Measurements from ENCODE around the gene BCL2A1. TPM values are rescaled to one million over a fixed set of nuclear protein-coding genes. Genes with fewer than 3 reads are reported as not detected.
"Not testable (repeated sequence)": the region's sequence is repeated elsewhere in the genome, so short reads cannot be mapped to it uniquely, and the experiment has no call there.

BCL2A1 gene
- 1 to 10 TPM in 1 of 10 donors, under 1 TPM in 6, not detected in 3; 0.42 to 1.3 (median 0.59) TPM for polyA plus RNA-seq (ENCODE audit: insufficient read length in 10 of 10)
- long read RNA-seq, donor 1: 0 reads
- long read RNA-seq, donor 2: 0 reads
- long read RNA-seq, donor 3: 0 reads
- long read RNA-seq, donor 4: 0 reads
- long read RNA-seq, donor 5: 0 reads
- long read RNA-seq, donor 6: 0 reads
- long read RNA-seq, donor 7: 0 reads
- long read RNA-seq, donor 8: 0 reads
- long read RNA-seq, donor 9: 0 reads

GRCh38 chr15:79970624-79971434 is at the start of gene BCL2A1:
TSS of gene BCL2A1 (minus strand) at chr15:79971196. CDS start at chr15:79971119, 77 bp downstream.
- peak in 2 of 3 donors; percentile 57 to 75 for DNase-seq

DNA sequence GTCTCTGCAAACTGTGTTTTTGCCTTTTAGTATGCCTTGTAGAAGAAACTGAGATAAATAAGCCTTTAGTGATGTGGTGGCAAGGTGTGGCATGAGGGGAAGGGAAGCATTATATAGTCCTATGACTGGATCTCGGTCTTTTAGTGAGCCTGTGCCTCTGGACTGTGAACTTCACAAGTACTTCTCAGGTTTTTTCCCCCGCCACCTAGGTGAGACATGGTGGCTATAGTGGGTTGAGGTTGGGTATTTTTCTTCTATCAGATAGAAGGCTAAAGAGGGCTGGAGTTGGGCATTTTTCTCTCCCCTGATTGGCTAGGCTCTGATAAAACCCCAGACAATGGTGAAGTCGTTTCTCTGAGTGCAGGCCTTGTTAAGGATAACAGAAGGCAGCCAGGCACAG is 49.7 kb upstream of the BCL2A1 start:
- no peak for DNase-seq

DNA sequence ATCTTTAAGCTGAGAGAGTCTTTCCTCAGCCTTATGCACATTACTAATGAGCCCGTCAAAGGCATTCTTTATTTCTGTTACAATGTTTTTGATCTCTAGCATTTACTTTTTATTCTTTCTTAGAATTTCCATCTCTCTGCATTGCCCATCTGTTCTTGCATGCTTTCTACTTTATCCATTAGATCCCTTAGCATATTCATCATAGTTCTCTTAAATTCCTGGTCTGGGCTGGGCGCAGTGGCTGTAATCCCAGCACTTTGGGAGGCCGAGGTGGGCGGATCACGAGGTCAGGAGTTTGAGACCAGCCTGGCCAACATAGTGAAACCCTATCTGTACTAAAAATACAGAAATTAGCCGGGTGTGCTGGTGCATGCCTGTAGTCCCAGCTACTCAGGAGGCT is 49.2 kb upstream of the BCL2A1 start:
- not testable (repeated sequence) for DNase-seq

- DNase-seq: no peak
These were observed 48.3 kb upstream of the BCL2A1 start for GRCh38 chr15:80019168-80019745.

DNA sequence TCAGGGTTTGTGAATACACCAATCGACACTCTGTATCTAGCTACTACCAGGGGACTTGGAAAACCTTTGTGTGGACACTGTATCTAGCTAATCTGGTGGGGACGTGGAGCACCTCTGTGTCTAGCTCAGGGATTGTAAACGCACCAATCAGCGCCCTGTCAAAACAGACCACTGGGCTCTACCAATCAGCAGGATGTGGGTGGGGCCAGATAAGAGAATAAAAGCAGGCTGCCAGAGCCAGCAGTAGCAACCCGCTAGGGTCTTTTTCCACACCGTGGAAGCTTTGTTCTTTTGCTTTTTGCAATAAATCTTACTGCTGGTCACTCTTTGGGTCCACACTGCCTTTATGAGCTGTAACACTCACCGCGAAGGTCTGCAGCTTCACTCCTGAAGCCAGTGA is 46.1 kb upstream of the BCL2A1 start:
- not testable (repeated sequence) for DNase-seq

DNA sequence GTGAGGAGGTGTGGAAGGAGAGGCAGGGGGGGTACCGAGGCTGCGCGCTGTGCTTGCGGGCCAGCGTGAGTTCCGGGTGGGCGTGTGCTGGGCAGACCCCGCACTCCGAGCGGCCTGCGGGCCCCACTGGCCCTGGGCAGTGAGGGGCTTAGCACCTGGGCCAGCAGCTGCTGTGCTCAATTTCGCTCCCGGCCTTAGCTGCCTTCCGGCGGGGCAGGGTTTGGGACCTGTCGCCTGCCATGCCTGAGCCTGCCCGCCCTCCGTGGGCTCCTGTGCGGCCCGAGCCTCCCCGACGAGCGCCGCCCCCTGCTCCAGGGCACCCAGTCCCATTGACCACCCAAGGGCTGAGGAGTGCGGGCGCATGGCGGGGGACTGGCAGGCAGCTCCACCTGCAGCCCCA is 45.5 kb upstream of the BCL2A1 start:
- DNase-seq: not testable (repeated sequence)

GRCh38 chr15:80015156-80015555 is 44.2 kb upstream of the BCL2A1 start:
- no peak for DNase-seq

GRCh38 chr15:80014186-80014585 is 43.2 kb upstream of the BCL2A1 start:
- DNase-seq: not testable (repeated sequence)

DNA sequence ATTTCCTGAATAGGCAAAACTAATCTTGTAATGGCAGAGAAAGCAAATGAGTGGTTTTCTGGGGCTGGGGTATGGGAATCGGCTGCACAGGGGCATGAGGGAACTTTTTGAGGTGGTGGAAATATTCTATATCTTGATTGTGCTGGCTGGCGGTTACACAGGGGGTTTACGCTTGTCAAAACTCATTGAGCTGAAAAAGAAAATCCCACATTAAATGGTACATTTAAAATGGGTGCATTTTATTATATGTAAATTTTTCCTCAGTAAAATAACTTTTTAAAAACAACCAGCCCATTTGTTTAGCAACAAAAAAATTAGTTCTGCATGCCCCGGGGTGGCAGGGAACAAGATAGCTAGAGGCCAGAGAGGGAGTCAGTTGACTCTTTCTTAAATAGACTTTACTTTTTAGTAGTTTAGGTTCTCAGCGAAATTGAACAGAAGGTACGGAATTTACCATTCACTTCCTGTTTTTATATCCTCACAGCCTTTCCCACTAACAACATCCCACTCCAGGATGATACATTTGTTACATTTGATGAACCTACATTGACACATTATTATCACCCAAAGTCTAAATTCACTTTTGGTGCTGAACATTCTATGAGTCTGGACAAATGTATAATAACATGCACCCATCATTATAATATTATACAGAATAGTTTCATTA is 41.2 kb upstream of the BCL2A1 start:
- no peak for DNase-seq

- DNase-seq: no peak
These were observed 40.6 kb upstream of the BCL2A1 start for GRCh38 chr15:80011596-80011995.

GRCh38 chr15:80011041-80011523 is 40.1 kb upstream of the BCL2A1 start:
- DNase-seq: peak in 1 of 3 donors; percentile 78

GRCh38 chr15:80010131-80010673 is 39.2 kb upstream of the BCL2A1 start:
- no peak for DNase-seq

DNA sequence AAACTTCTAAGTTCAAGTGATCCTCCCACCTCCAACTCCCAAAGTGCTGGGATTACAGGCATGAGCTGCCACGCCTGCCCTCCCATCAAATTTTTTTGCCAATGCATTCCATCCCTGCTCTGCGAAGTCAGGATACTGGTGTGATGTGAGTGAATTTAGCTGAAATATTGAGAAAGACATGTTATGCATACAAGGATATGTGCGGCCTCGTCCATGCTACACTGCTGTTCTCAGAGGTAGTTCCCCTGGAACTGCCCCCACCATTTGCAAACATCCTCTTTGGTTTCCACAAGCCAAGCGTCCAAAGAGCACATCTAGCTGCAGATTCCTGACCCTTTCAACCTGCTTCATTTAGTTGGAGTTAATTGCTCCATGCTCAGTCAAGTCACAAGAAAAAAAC is 36.5 kb upstream of the BCL2A1 start:
- DNase-seq: no peak

DNA sequence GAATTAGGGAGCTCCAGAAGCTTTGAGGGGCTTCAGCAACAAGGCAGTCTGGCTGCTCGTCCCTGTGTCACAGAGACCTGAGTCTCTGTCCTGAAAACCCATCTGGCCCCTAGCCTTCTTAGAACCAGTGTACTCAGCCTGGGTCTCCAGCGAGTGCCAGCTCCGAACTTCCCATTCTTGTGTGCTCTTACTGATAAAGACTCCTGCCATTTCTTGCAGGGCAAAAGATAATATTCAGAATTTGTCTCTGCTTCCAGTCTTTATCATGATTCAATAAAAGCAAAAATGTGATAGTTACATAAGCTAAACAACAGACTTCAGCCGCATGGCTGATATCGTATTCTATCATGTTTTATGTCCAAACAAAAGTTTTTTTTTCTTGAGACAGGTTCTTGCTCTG is 36.0 kb upstream of the BCL2A1 start:
- DNase-seq: no peak

DNA sequence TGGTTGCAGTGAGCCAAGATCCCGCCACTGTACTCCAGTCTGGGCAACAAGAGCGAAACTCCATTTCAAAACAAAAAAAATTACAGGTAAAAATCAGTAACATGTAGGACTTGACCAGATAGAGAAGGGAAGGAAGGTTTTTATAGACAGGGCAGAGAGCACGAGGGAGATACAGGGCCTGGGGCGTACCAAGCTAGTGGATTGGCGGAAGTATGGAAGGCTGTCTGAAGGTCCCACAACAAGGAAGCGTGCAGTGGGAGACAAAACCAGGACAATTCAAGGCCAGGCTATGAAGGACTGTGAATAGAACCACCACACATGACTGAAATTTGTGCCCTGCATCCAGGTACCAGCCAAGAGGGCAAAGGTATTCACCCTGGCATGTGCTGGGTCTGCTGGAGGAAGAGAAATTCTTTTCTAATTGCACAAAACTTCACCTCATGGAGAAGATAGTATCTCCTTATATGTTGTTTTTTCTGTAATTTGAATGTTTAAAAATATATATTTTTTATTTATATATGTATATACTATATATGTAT is 33.0 kb upstream of the BCL2A1 start:
- no peak for DNase-seq

DNA sequence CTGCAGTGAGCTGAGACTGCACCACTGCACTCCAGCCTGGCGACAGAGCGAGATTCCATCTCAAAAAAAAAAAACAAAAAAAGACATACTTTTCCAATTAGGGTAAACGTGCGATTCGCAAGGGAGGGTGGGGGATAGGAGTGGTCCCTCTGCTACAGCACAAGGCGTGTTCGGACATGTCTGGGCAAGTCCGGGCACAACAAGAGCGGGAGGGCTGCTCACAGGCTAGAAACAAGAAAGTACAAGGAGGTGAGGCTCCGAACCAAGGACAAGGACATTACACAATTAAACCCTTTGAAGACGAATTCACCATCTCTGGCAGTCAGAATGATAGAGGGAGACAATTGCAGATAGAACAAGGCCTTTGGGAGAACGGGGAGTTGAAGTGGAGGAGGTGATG is 32.2 kb upstream of the BCL2A1 start:
- DNase-seq: no peak

DNA sequence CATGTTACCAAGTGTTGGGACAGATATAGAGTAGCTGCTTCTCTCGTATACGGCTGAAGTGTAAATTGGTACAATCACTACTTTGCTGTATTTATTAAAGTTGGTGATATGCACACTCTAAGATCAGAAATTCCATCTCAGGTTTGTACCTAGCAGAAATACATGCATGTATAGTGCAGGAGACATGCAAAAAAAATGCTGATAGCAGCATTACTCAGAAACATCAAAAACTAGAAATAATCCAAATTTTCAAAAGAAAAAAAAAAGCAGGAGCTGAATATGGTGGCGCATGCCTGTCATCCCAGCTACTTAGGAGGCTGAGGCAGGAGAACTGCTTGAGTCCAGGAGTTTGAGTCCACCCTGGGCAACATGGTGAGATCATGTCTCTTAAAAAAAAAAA is 31.3 kb upstream of the BCL2A1 start:
- DNase-seq: no peak

- DNase-seq: no peak
These were observed 23.6 kb upstream of the BCL2A1 start for GRCh38 chr15:79994615-79995014.

DNA sequence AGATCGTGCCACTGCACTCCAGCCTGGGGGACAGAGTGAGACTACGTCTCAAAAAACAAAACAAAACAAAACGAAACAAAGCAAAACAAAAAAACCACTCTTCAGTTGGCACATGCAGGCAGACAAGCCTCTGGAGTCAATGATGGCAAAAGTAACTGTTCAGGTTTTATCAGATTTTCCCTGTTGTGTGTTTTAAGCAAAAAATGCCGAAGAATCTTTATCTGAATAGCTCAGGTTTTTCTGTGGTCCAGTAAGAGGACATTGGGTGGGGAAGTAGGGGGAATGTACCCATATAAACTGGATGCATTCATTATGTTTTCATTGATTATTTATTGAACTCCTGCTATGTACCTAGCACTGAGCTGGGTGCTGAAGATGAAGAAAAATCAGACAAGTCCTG is 20.8 kb upstream of the BCL2A1 start:
- DNase-seq: no peak

DNA sequence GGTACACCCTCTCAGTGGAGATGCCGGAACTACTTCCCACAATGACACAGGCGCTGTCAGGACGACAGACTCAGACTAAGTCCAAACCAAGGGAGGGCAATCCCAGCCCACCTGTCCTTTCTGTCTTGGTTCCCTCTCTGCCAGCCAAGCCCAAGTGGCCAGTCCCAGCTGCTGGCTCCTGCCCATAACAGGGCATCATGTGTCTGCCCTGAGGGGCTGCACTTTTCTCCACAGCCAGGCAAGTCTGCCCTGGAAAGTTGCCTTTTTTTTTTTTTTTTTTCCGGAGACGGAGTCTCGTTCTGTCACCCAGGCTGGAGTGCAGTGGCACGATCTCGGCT is 20.0 kb upstream of the BCL2A1 start:
- DNase-seq: no peak

GRCh38 chr15:79990280-79990996 is 19.4 kb upstream of the BCL2A1 start:
- no peak for DNase-seq

Measured in muscle of back (tissue), 13 donors.